GM23338 (cell line): ENCODE results near the gene TRAF2. TPM values are rescaled to one million over a fixed set of nuclear protein-coding genes. Genes with fewer than 3 reads are reported as not detected.

ENCODE experiments used
- ATAC-seq: fragments of 200-7000 bp; cut with Tn5 transposase; 3 replicates; pipeline ENCODE4 v1.9.1; 2020
- DNase-seq: peaks from one replicate; pipeline ENCODE4 v3.0.0-alpha.2; 2015; ENCODE audit warnings: low spot score
- H2AFZ ChIP-seq: fragments of 200-600 bp; sonication (generic); 2 replicates; pipeline ENCODE4 v1.8.0; 2016; ENCODE audit warnings: antibody characterized with exemption, mild to moderate bottlenecking, moderate library complexity
- H3F3A ChIP-seq: fragments of 200-600 bp; sonication (generic); replicated peaks from 2 replicates; pipeline ENCODE4 v1.8.0; 2017; ENCODE audit warnings: antibody characterized with exemption, mixed run types, low read depth
- H3K27ac ChIP-seq: fragments of 200-600 bp; sonication (generic); 2 replicates; pipeline ENCODE4 v1.6.1; 2016; ENCODE audit warnings: low read depth
- H3K27me3 ChIP-seq: fragments of 200-600 bp; sonication (generic); 2 replicates; pipeline ENCODE4 v1.8.0; 2016; ENCODE audit warnings: mild to moderate bottlenecking, mixed run types, moderate library complexity; ENCODE audit not compliant: insufficient read depth
- H3K36me3 ChIP-seq: fragments of 200-600 bp; sonication (generic); 2 replicates; pipeline ENCODE4 v1.8.0; 2016; ENCODE audit warnings: mild to moderate bottlenecking; ENCODE audit not compliant: insufficient read depth
- H3K4me1 ChIP-seq: fragments of 200-600 bp; sonication (generic); 2 replicates; pipeline ENCODE4 v1.8.0; 2016; ENCODE audit warnings: mild to moderate bottlenecking, moderate library complexity; ENCODE audit not compliant: insufficient read depth
- H3K4me2 ChIP-seq: fragments of 200-600 bp; sonication (generic); 2 replicates; pipeline ENCODE4 v1.7.1; 2017; ENCODE audit warnings: mixed run types
- H3K4me3 ChIP-seq: fragments of 200-600 bp; sonication (generic); 2 replicates; pipeline ENCODE4 v1.6.1; 2016; ENCODE audit warnings: mixed run types
- H3K79me2 ChIP-seq: fragments of 200-600 bp; sonication (generic); replicated peaks from 2 replicates; pipeline ENCODE4 v1.8.0; 2017; ENCODE audit warnings: mild to moderate bottlenecking; ENCODE audit not compliant: insufficient read depth
- H3K9me2 ChIP-seq: fragments of 200-600 bp; sonication (generic); 2 replicates; pipeline ENCODE4 v1.8.0; 2017; ENCODE audit not compliant: insufficient read depth
- H4K20me1 ChIP-seq: fragments of 200-600 bp; sonication (generic); replicated peaks from 2 replicates; pipeline ENCODE4 v1.8.0; 2017; ENCODE audit warnings: mild to moderate bottlenecking; ENCODE audit not compliant: insufficient read depth
- H3K27ac Mint-ChIP-seq: 2 replicates; pipeline ENCODE4 v1.8.0; 2020; ENCODE audit warnings: inconsistent platforms, mild to moderate bottlenecking, moderate library complexity, mixed read lengths
- H3K27me3 Mint-ChIP-seq: 3 replicates; pipeline ENCODE4 v1.8.0; 2022; ENCODE audit warnings: low read depth, mild to moderate bottlenecking, moderate library complexity, mixed read lengths, inconsistent platforms; ENCODE audit not compliant: insufficient read depth, poor library complexity
- H3K36me3 Mint-ChIP-seq: 3 replicates; pipeline ENCODE4 v1.8.0; 2021; ENCODE audit warnings: low read depth, mild to moderate bottlenecking, inconsistent platforms, moderate library complexity, mixed read lengths
- H3K4me1 Mint-ChIP-seq: 3 replicates; pipeline ENCODE4 v1.8.0; 2020; ENCODE audit warnings: mild to moderate bottlenecking, inconsistent platforms, mixed read lengths
- H3K4me3 Mint-ChIP-seq: 3 replicates; pipeline ENCODE4 v1.8.0; 2021; ENCODE audit warnings: moderate library complexity, mild to moderate bottlenecking, inconsistent platforms, mixed read lengths
- H3K9me3 Mint-ChIP-seq: 3 replicates; pipeline ENCODE4 v1.8.0; 2020; ENCODE audit warnings: moderate library complexity, mild to moderate bottlenecking, inconsistent platforms, mixed read lengths
- CTCF ChIP-seq, 2 experiments: fragments of 200-600 bp in 1 of 2; sonication (generic) in 1 of 2; conservative IDR thresholded peaks; 2 replicates each; pipeline versions ENCODE4 v1.5.1 to v1.6.1; 2016 to 2017; ENCODE audit warnings: antibody characterized with exemption in 2 of 2, low read depth in 2 of 2, mild to moderate bottlenecking in 2 of 2, moderate library complexity in 1 of 2
- EZH2phosphoT487 ChIP-seq: fragments of 200-600 bp; sonication (generic); IDR thresholded peaks from one replicate; pipeline ENCODE4 v1.8.1; 2018; ENCODE audit warnings: antibody characterized with exemption; ENCODE audit not compliant: unreplicated experiment
- JUNB ChIP-seq: IDR thresholded peaks from one replicate; pipeline ENCODE4 v1.6.1; 2016; ENCODE audit warnings: antibody characterized with exemption; ENCODE audit not compliant: unreplicated experiment
- NANOG ChIP-seq: IDR thresholded peaks from 2 replicates; pipeline ENCODE4 v1.6.1; 2016; ENCODE audit warnings: antibody characterized with exemption, borderline replicate concordance
- STAT1 ChIP-seq: IDR thresholded peaks from one replicate; pipeline ENCODE4 v1.6.1; 2016; ENCODE audit warnings: antibody characterized with exemption; ENCODE audit not compliant: unreplicated experiment
- polyA plus RNA-seq: library from polyadenylated mRNA; unstranded; fragments of >200 nt; fragmentation: Nextera tagmentation; extraction: Ambion mirVana; gene quantifications from 2 replicates; pipeline ENCODE4 v1.2.1, GENCODE V29; 2016
- total RNA-seq: library from RNA; depleted of rRNA; stranded (reverse); fragments of >200 nt; shearing (Covaris generic); gene quantifications from 2 replicates; pipeline ENCODE4 v1.2.3, GENCODE V29; 2014
- TF ChIP-seq, protein P1 (sequence below): IDR thresholded peaks from one replicate; pipeline ENCODE4 v1.6.1; 2018; ENCODE audit warnings: antibody characterized with exemption; ENCODE audit not compliant: unreplicated experiment

Gene TRAF2
- total and polyA plus RNA-seq, 2 experiments from 2014 or later = 25.4 to 39.9 TPM

- TF ChIP-seq, protein P1, sequence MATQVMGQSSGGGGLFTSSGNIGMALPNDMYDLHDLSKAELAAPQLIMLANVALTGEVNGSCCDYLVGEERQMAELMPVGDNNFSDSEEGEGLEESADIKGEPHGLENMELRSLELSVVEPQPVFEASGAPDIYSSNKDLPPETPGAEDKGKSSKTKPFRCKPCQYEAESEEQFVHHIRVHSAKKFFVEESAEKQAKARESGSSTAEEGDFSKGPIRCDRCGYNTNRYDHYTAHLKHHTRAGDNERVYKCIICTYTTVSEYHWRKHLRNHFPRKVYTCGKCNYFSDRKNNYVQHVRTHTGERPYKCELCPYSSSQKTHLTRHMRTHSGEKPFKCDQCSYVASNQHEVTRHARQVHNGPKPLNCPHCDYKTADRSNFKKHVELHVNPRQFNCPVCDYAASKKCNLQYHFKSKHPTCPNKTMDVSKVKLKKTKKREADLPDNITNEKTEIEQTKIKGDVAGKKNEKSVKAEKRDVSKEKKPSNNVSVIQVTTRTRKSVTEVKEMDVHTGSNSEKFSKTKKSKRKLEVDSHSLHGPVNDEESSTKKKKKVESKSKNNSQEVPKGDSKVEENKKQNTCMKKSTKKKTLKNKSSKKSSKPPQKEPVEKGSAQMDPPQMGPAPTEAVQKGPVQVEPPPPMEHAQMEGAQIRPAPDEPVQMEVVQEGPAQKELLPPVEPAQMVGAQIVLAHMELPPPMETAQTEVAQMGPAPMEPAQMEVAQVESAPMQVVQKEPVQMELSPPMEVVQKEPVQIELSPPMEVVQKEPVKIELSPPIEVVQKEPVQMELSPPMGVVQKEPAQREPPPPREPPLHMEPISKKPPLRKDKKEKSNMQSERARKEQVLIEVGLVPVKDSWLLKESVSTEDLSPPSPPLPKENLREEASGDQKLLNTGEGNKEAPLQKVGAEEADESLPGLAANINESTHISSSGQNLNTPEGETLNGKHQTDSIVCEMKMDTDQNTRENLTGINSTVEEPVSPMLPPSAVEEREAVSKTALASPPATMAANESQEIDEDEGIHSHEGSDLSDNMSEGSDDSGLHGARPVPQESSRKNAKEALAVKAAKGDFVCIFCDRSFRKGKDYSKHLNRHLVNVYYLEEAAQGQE = no peak
- no peak for TF ChIP-seq JUNB
- TF ChIP-seq NANOG = no peak
- TF ChIP-seq STAT1 = no peak
- no peak for TF ChIP-seq CTCF (conservative IDR thresholded peaks at IDR 0.05; ENCODE audit: low read depth in 2 of 2)
- TF ChIP-seq EZH2phosphoT487 = no peak
Observed at GRCh38 chr9:136844761-136845464, 41.4 kb upstream of the TRAF2 start (continued).

GRCh38 chr9:136845465-136846260 is 40.7 kb upstream of the TRAF2 start:
- Histone ChIP-seq H3K9me2 (no peaks in the 10 kb centered on the region), H2AFZ (no peak overlapping the region), H3K36me3 (no peaks in the 10 kb centered on the region), H3K79me2 (no peaks in the 10 kb centered on the region), H3K4me3 (no peak overlapping the region), H3K4me1 (peaks cover 12% of the 10 kb centered on the region; the same call in 1 of the 2 replicates), H4K20me1 (0 out of 2 replicates have a peak, but pooled peaks cover 3% of the 10 kb centered on the region), H3F3A (0 out of 2 replicates have a peak, but pooled peaks cover 5% of the 10 kb centered on the region), H3K27me3 (peaks cover 13% of the 10 kb centered on the region), H3K4me2 (no peak overlapping the region), H3K27ac (no peak overlapping the region)
- peaks cover 2% of the 10 kb centered on the region; the same call in 2 of the 3 replicates for H3K36me3 Mint-ChIP-seq
- H3K9me3 Mint-ChIP-seq = no peaks in the 10 kb centered on the region
- no peak for TF ChIP-seq EZH2phosphoT487
- TF ChIP-seq, protein P1 = no peak
- DNase-seq (no peak), ATAC-seq (no peak)
- peaks cover 17% of the 10 kb centered on the region; the same call in 2 of the 3 replicates for H3K4me1 Mint-ChIP-seq
- no peak overlapping the region for H3K27ac Mint-ChIP-seq
- no peak overlapping the region for H3K4me3 Mint-ChIP-seq
- peaks cover 47% of the 10 kb centered on the region for H3K27me3 Mint-ChIP-seq
